Prostate gland (tissue), 2 donors: ENCODE measurements around the gene CASQ1. TPM values are rescaled to one million over a fixed set of nuclear protein-coding genes. Genes with fewer than 3 reads are reported as not detected.

Experiments used
- DNase-seq: peaks from one replicate; pipeline ENCODE4 v3.0.0-alpha.2; 2019; ENCODE audit warnings: low spot score
- H3K27ac ChIP-seq, 2 donors: fragments of 200-600 bp; sonication (generic); 2 replicates each; pipeline ENCODE4 v1.5.1; 2017 to 2019
- H3K27me3 ChIP-seq: fragments of 200-600 bp; sonication (generic); replicated peaks from 2 replicates; pipeline ENCODE4 v1.5.1; 2019; ENCODE audit not compliant: insufficient read depth
- H3K36me3 ChIP-seq, 2 donors: fragments of 200-600 bp; sonication (generic); 1 replicate in 1 of 2; 2 replicates in 1 of 2; pipeline versions ENCODE4 v1.5.1 to v1.8.1; 2017 to 2019
- H3K4me1 ChIP-seq: fragments of 200-600 bp; sonication (generic); replicated peaks from 2 replicates; pipeline ENCODE4 v1.5.1; 2019
- H3K4me3 ChIP-seq, 2 donors: fragments of 200-600 bp; sonication (generic); 2 replicates each; pipeline ENCODE4 v1.5.1; 2017 to 2019
- H3K9me3 ChIP-seq: fragments of 200-600 bp; sonication (generic); 2 replicates; pipeline ENCODE4 v1.5.1; 2017
- POLR2A ChIP-seq: fragments of 450-650 bp; IDR thresholded peaks from one replicate; pipeline ENCODE4 v1.6.1; 2016; ENCODE audit warnings: antibody characterized with exemption, mild to moderate bottlenecking
- POLR2AphosphoS5 ChIP-seq: sonication (generic); formaldehyde crosslinking; IDR thresholded peaks from one replicate; pipeline ENCODE4 v1.6.1; 2017; ENCODE audit warnings: antibody characterized with exemption
- WGBS: methylation state at CpG from one replicate; pipeline ENCODE4 v1.1.5; 2018; 5-methylcytosine and 5-hydroxymethylcytosine counted together
- intact Hi-C: fragments of 100-400 bp; cut with DNase I; formaldehyde crosslinking; loops from one replicate; pipeline ENCODE4 v1.14.2; 2022
- total RNA-seq, 2 donors: library from RNA; depleted of rRNA; stranded (reverse); fragments of >200 nt; gene quantifications; one replicate each; pipeline ENCODE4 v1.1.0, GENCODE V29; 2016
- TF ChIP-seq, protein P1 (sequence below), 4 experiments: fragments of 200-600 bp in 2 of 4; fragments of 450-650 bp in 2 of 4; sonication (generic) in 2 of 4; IDR thresholded peaks; 1 replicate in 3 of 4; 2 replicates in 1 of 4; pipeline ENCODE4 v1.5.1; 2016 to 2019; ENCODE audit warnings: antibody characterized with exemption in 4 of 4, mild to moderate bottlenecking in 2 of 4, moderate library complexity in 2 of 4

The CASQ1 gene
- total RNA-seq, 2 donors from 2014 or later = 1.2 to 3.0 TPM

DNA sequence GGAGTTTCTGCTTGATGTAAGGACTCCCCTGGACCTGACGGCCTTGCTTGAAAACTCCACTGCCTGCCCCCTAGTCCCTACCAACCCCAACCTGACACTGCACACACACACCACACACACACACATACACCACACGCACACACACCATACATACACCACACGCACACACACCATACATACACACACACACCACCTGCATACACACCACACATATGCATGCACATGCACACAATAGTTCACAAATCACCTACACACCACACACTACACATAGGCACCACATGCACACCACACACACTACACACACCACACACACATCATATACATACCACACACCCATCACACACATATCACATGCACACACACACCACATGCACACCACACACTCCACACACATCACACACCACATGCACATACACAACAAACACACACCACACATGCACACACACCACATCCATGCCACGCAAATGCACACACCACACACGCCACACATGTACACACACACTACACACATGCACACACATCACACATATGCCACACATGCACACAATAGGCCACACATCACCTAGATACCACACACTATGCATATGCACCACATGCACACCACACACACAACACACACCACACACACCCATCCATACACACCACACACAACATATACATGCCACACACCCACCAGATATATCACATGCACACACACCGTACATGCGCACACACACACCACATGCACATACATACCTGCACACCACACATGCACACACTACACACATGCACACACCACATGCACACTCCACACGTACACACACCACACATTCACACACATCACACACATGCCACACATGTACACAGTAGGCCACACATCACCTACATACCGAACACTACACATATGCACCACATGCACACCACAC, 3.7 kb downstream of the CASQ1 start:
- 89% methylated on average over 9 of the region's 9 CpGs for WGBS
- intact Hi-C loops = loop anchor here (1.0 to 5.0 kb wide), 4 partner anchors 26 to 97 kb away; no protein-coding TSS in a partner anchor

DNA sequence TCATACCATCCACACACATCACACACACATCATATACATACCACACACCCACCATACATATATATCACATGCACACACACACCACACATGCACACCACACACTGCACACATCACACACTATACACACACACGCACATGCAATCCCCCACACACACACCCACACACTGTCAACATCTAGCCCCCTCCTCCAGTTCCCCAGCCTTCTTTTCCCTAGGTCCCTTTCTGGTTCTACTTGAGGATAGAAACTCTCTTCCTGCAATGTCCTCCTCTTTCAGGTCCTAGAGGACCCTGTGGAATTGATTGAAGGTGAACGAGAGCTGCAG, 4.3 kb downstream of the CASQ1 start:
- intact Hi-C loops = loop anchor here (5.0 kb wide), 1 partner anchor 58 kb away; no protein-coding TSS in a partner anchor
- no peaks in the 10 kb centered on the region for H3K36me3 ChIP-seq
- H3K27me3 ChIP-seq = no peaks in the 10 kb centered on the region
- H3K4me1 ChIP-seq = peaks cover 3% of the 10 kb centered on the region
- no peak overlapping the region for H3K27ac ChIP-seq
- H3K9me3 ChIP-seq = no peaks in the 10 kb centered on the region
- TF ChIP-seq POLR2AphosphoS5 (no peak), POLR2A (no peak)
- TF ChIP-seq, protein P1, sequence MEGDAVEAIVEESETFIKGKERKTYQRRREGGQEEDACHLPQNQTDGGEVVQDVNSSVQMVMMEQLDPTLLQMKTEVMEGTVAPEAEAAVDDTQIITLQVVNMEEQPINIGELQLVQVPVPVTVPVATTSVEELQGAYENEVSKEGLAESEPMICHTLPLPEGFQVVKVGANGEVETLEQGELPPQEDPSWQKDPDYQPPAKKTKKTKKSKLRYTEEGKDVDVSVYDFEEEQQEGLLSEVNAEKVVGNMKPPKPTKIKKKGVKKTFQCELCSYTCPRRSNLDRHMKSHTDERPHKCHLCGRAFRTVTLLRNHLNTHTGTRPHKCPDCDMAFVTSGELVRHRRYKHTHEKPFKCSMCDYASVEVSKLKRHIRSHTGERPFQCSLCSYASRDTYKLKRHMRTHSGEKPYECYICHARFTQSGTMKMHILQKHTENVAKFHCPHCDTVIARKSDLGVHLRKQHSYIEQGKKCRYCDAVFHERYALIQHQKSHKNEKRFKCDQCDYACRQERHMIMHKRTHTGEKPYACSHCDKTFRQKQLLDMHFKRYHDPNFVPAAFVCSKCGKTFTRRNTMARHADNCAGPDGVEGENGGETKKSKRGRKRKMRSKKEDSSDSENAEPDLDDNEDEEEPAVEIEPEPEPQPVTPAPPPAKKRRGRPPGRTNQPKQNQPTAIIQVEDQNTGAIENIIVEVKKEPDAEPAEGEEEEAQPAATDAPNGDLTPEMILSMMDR (IDR thresholded peaks at IDR 0.05) = no peak
- DNase-seq = no peak
- WGBS = 75% methylated on average over 2 of the region's 2 CpGs
- no peak overlapping the region for H3K4me3 ChIP-seq

More for the DNA sequence above, 3.7 kb downstream of the CASQ1 start:
- no peak for DNase-seq
- no peak overlapping the region for H3K27ac ChIP-seq
- H3K36me3 ChIP-seq = no peaks in the 10 kb centered on the region
- H3K4me1 ChIP-seq = peaks cover 3% of the 10 kb centered on the region
- H3K9me3 ChIP-seq = no peaks in the 10 kb centered on the region
- TF ChIP-seq POLR2A (no peak), POLR2AphosphoS5 (no peak)
- TF ChIP-seq, protein P1 (IDR thresholded peaks at IDR 0.05) = no peak
- H3K4me3 ChIP-seq = no peak overlapping the region
- H3K27me3 ChIP-seq = no peaks in the 10 kb centered on the region

DNA sequence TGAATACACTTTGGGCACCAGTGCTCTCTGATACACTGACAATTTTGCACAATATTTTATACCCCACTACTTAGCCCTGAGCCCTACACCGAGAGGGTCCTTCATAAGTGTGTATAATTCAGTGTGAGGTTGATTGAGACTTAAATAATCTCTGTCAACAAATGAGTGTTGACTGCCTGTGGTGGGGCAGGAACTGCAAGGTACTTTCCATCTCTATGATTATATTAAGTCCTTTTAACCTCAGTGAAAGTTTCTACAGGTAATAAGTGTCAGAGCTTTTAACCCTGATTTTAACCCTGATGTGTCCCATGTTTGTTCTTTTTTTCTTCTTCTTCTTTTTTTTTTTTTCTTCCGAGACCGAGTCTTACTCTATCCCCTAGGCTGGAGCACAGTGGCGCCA, 5.8 kb downstream of the CASQ1 start:
- no peak overlapping the region for H3K27ac ChIP-seq
- WGBS = 87% methylated on average over 4 of the region's 4 CpGs
- TF ChIP-seq, protein P1 (IDR thresholded peaks at IDR 0.05) = no peak
- TF ChIP-seq POLR2A (no peak), POLR2AphosphoS5 (no peak)
- H3K36me3 ChIP-seq = no peaks in the 10 kb centered on the region
- H3K27me3 ChIP-seq = no peaks in the 10 kb centered on the region
- intact Hi-C loops = no loop called here
- DNase-seq = no peak
- H3K4me1 ChIP-seq = peaks cover 3% of the 10 kb centered on the region
- H3K4me3 ChIP-seq = no peak overlapping the region
- no peaks in the 10 kb centered on the region for H3K9me3 ChIP-seq

DNA sequence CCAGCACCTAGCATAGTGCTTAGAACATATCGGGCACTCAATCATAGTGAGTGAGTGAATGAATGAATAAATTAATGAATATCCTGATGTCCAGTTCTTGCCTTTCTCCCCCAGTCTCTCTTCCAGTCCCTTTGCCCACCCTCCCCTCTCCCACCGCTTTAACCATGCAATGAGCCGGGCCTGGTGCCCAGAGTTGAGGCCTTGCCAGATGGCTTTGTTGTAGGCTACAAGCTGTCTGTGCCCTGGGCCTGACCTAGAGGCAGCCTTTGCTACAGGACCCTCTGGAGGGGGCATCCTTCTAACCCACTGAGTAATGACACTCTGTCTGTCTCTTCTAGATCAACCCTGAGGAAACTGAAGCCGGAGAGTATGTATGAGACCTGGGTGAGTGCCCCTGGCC, 6.9 kb downstream of the CASQ1 start:
- peaks cover 3% of the 10 kb centered on the region for H3K4me1 ChIP-seq
- no peaks in the 10 kb centered on the region for H3K36me3 ChIP-seq
- DNase-seq = no peak
- TF ChIP-seq POLR2AphosphoS5 = no peak
- TF ChIP-seq, protein P1 (IDR thresholded peaks at IDR 0.05) = no peak
- no peak for TF ChIP-seq POLR2A
- H3K4me3 ChIP-seq = no peak overlapping the region
- H3K27me3 ChIP-seq = no peaks in the 10 kb centered on the region
- 94% methylated on average over 4 of the region's 4 CpGs for WGBS
- no peaks in the 10 kb centered on the region for H3K9me3 ChIP-seq
- H3K27ac ChIP-seq = no peak overlapping the region
- intact Hi-C loops = no loop called here

DNA sequence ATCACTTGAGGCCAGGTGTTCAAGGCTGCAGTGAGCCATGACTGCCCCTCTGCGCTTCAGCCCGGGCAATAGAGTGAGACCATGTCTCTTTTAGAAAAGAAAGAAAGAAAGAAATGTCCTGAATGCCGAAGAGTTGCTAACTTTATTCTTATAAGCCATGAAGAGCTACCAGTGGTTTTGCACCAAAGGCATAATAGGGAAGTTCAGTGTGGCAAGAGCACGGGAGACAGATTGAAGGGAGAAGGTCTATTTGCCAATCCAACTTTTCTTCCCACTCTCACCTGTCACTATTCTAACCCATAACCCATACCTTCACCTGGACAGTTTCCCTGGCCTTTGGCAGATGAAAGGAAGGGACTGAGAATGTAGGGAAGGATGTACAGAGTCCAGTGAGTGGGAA, 10.4 kb downstream of the CASQ1 start:
- Histone ChIP-seq H3K9me3 (no peaks in the 10 kb centered on the region), H3K4me3 (no peak overlapping the region), H3K27me3 (no peaks in the 10 kb centered on the region), H3K36me3 (no peaks in the 10 kb centered on the region), H3K27ac (no peak overlapping the region), H3K4me1 (peaks cover 4% of the 10 kb centered on the region)
- 93% methylated on average over 4 of the region's 4 CpGs for WGBS
- intact Hi-C loops = loop anchor here (10.0 kb wide), 1 partner anchor 174 kb away; no protein-coding TSS in a partner anchor
- DNase-seq = no peak
- no peak for TF ChIP-seq POLR2A
- TF ChIP-seq POLR2AphosphoS5 = no peak
- TF ChIP-seq, protein P1 (IDR thresholded peaks at IDR 0.05) = no peak
